GM18505 (cell line): ENCODE data around the gene MARCHF5.

Experiments
- ATAC-seq: cut with Tn5 transposase; IDR thresholded peaks from one replicate; pipeline ENCODE4 v1.9.1; 2021; ENCODE audit not compliant: unreplicated experiment
- POLR2A ChIP-seq: IDR thresholded peaks from 4 replicates; pipeline ENCODE4 v1.6.1; 2011; ENCODE audit warnings: borderline replicate concordance; ENCODE audit not compliant: insufficient read depth, insufficient read length; ENCODE audit errors: extremely low read depth

MARCHF5 gene, protein sequence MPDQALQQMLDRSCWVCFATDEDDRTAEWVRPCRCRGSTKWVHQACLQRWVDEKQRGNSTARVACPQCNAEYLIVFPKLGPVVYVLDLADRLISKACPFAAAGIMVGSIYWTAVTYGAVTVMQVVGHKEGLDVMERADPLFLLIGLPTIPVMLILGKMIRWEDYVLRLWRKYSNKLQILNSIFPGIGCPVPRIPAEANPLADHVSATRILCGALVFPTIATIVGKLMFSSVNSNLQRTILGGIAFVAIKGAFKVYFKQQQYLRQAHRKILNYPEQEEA

GRCh38 chr10:92290837-92291615 lies at the start of gene MARCHF5, which contains the start of gene CPEB3:
Gene MARCHF5 (plus strand): TSS chr10:92291167. CDS start chr10:92291495, 328 bp downstream.
Gene CPEB3 (minus strand): TSS chr10:92291078. CDS start chr10:92240350, 50,728 bp downstream.
- ATAC-seq = peak; percentile 98
- TF ChIP-seq POLR2A = peak; percentile 75

DNA sequence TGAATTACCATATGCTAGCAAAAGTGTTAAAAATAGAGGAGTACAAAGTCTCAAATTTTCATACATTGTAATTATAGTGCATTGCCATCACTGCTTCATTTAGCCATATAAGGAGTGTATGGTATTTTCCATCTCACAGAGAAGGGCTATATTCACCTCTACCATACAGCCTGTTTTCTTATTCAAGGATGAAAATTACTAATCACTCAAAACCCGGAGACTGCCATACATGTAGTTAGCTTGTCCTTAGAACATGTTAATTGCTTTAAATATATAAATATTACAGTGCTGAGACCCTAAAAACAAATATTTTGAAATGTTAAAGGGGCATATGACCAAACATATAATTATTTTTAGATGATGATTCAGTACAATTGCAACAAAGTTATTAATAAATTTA lies 49.5 kb upstream of the MARCHF5 start:
- no peak for TF ChIP-seq POLR2A
- ATAC-seq = no peak

DNA sequence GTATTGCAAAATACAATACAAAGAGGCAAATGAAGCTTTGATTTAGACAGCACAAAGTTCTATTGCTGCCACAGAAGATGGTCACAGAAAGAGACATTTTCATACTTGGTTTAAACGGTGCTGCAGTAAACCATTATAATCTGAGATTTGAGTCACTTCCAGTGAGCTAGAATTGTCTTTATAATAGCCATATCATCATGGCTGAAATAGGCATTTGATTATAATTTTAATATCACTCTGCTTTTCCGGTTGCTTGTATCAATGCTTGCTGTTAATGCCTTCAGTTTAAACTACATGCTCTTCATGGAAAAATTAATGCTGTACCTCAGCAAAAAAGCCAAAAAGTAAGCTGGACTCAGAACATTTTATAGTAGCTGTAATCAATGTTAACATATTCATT lies 48.6 kb upstream of the MARCHF5 start:
- no peak for TF ChIP-seq POLR2A
- no peak for ATAC-seq

- ATAC-seq = no peak
- TF ChIP-seq POLR2A = no peak
Measured at GRCh38 chr10:92242910-92243671, 47.9 kb upstream of the MARCHF5 start.

DNA sequence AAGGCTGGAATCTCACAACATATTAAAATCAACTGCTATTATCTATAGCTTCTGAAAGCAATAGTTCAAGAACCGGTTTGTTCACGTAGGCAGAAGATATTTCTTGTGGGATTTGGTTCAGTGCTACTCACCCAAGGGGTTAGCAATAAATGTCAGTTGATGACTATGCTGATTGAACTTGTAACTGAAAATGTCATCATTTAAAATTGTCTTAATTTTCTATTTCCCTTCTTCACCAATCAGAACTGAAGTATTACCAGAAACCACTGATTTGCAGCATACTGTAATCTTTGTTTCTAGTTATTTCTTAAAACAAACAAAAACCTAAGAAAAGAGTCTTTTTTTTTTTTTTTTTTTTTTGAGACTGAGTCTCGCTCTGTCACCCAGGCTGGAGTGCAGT lies 46.2 kb upstream of the MARCHF5 start:
- no peak for ATAC-seq
- no peak for TF ChIP-seq POLR2A

DNA sequence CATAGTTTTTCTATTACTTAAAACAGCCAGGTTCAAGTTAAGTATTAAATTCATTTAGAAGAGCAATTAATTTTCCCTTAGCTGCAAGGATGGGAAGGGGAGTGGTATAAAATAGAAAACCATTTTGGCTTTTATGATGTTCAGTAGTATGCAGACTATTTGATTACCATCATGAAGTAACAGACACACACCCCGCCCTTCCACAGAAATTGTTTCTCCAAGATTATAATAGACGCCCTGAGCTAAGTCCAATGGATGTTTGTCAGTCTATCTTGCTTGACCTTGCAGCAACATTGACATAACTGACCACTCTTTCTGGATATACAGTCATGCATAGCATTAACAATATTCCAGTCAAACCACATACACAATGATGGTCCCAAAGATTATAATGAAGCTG lies 42.4 kb upstream of the MARCHF5 start:
- no peak for TF ChIP-seq POLR2A
- ATAC-seq = no peak

DNA sequence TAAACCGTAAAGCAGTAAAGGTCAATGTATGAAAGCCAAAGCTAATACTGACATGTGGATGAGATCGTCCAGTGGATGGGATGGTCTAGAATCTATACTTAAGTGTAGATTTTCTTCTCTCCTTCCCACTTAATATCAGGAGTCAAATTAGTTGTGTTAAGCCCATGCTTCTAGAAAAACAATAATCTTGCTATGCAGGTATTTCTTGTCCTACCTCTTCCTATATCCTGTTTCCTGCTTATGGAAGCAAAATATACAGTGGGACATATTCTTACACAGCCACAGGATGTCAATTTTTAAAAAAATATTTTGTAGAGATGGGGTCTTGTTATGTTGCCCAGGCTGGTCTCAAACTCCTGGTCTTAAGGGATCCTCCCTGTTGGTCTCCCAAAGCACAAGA lies 27.6 kb upstream of the MARCHF5 start:
- ATAC-seq = no peak

GRCh38 chr10:92264249-92264648 lies 26.7 kb upstream of the MARCHF5 start:
- TF ChIP-seq POLR2A = no peak
- ATAC-seq = no peak

More for the DNA sequence above, 27.6 kb upstream of the MARCHF5 start:
- TF ChIP-seq POLR2A = no peak

GRCh38 chr10:92265687-92266258 lies 25.2 kb upstream of the MARCHF5 start:
- no peak for TF ChIP-seq POLR2A
- ATAC-seq = no peak

DNA sequence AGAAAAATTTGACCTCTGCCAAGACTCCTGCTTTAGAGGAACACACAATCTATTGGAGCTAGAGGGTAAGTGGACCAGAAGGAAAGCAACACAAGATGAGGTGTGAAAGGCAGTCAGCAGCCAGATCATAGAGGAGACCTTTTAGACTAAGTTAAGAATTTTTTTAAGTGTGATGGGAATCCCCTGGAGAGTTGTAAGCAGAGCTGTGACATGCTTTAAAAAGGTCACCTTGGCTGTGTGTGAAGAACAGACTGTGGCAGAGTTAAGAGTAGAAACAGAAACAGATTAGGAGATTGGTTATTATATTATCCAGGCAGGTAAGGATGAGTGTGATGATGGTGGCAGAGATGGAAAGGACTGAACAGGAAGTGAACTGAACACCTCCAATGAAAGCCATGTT lies 23.6 kb upstream of the MARCHF5 start:
- TF ChIP-seq POLR2A = no peak
- no peak for ATAC-seq

DNA sequence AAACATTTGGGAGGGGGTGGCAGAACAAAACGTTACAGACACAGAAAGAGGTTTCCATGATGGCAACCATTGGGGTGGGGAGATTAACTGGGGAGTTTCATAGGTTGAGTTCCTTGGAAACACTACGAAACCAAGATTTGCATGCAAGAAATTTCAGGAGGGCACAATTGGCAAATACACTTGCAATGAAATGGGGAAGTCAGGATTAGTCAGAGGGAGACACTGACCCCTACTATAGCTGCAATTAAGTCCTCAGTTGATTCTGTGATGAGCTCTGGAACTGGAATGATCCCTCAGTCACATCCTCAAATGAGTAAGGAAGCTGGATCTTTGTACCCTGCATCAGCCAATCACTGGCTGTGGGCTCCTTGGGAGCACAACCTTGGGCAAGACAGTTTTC lies 22.2 kb upstream of the MARCHF5 start:
- ATAC-seq = no peak
- no peak for TF ChIP-seq POLR2A

DNA sequence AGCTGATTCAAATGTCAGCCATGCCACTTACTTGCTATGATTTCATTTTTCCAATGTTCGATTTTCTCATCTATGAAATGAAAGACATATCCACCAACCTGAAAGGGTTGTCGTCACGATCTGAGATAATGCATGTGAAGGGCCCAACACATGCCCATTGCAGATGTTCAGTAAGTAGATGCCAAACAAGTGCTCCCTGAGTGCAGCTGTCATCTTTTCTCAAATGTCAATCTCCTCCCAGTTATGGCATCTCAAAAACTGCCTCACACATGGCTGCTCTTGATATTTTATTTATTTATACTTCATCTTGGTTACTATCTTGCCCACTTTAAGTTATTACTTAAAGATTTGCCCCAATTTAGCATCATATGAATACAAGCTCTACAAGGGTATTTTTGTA lies 16.9 kb upstream of the MARCHF5 start:
- TF ChIP-seq POLR2A = no peak
- no peak for ATAC-seq
